Right lobe of liver (tissue), 4 donors: ENCODE results near the gene HDAC10.

Experiments
- CTCF ChIP-seq, 4 donors: fragments of 200-600 bp in 3 of 4; fragments of 450-650 bp in 1 of 4; IDR thresholded peaks; one replicate each; pipeline versions ENCODE4 v1.5.1 to v1.8.0; 2016 to 2022; ENCODE audit warnings: antibody characterized with exemption in 4 of 4, mild to moderate bottlenecking in 2 of 4
- POLR2A ChIP-seq: fragments of 450-650 bp; IDR thresholded peaks from one replicate; pipeline ENCODE4 v1.6.1; 2017; ENCODE audit warnings: antibody characterized with exemption, mild to moderate bottlenecking
- donor health status: DM: no; HTN: no; CAD: no.
- donor health status: DM: no; HTN: no; CAD: no.
- donor health status: DM: no; HTN: yes; CAD: no.

DNA sequence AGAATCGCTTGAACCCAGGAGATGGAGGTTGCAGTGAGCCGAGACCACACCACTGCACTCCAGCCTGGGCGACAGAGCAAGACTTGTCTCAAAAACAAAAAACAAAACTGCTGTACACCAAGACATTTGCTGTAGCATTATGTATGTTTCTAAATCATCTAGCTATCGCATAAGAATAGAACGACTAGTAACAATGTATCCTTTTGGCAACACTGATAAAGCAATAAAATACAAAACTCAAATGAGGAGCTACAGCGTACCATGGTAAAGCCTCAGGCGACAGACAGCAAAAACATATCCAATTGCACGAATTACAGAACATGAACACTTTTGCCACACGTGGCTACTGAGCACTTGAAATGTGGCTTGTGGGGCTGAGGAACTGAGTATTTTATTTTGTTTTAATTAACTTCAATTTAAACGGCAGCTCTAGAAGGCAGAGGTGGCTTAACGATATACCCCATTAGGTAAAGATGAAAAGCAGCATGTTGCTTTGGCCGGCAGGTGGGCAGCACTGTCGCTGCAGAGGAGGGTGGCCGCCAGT is 8.6 kb downstream of the HDAC10 start:
- TF ChIP-seq POLR2A (no peak), CTCF (IDR thresholded peaks at IDR 0.05) (no peak)
